GM19324 (cell line): Measurements from ENCODE around the gene CNKSR1.

Source experiments
- ATAC-seq: cut with Tn5 transposase; IDR thresholded peaks from one replicate; pipeline ENCODE4 v1.9.1; 2021; ENCODE audit warnings: mild to moderate bottlenecking, moderate library complexity; ENCODE audit not compliant: unreplicated experiment, low FRiP score

The CNKSR1 gene

DNA sequence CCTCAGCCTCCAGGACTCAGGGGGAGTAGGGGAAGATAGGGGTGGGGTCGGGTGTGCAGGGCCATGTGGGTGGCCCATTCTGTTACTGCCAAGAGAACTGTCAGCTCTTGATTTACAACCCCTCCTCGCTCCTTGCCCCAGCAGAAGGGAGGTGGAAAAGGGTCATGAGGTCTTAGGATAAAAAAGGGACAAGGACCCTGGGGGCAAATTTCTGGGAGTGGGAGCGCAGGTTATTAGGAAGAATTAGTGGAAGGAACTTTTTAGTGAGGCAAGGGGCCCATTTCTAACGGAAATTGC, 17.6 kb upstream of the CNKSR1 start:
- ATAC-seq: no peak

DNA sequence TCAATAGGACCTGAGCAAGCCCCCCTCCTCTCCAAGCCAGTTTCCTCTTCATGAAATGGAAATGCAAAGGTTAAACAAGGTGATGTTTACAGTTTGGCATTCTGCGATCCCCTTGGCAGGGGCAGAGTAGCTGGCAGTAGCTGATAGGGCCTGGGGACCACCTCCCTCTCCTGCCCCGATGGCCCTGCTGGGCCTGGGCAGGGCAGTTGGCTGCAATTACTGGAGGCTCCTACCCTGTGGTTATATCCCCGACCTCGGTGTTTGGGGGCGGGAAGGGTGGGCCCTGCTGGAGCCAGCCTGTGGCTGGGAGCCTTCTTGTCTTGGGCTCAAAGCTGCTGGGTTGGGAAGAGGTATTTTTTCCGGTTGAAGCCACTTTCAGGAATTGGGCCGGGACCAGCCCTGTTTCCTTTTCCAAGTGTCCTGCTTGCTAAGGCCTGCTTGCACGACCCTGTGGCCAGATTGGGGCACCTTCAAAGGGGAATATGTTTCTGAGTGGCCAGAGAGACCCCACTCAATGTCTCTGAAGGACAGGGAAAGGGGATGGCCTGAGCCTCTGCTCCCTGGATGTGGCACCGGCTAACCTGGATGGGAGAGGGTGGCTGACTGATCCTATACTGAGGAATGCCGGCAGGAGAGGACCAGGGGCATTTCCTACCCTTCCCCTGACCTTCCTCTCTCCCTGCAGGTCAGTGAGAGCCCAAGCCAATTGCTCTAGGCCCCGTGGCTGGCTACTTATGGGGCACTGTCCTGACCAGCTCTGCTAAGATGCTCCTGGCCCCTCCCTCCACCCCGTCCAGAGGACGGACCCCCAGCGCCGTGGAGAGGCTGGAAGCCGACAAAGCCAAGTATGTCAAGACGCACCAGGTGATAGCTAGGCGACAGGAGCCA, 16.5 kb upstream of the CNKSR1 start:
- no peak for ATAC-seq

DNA sequence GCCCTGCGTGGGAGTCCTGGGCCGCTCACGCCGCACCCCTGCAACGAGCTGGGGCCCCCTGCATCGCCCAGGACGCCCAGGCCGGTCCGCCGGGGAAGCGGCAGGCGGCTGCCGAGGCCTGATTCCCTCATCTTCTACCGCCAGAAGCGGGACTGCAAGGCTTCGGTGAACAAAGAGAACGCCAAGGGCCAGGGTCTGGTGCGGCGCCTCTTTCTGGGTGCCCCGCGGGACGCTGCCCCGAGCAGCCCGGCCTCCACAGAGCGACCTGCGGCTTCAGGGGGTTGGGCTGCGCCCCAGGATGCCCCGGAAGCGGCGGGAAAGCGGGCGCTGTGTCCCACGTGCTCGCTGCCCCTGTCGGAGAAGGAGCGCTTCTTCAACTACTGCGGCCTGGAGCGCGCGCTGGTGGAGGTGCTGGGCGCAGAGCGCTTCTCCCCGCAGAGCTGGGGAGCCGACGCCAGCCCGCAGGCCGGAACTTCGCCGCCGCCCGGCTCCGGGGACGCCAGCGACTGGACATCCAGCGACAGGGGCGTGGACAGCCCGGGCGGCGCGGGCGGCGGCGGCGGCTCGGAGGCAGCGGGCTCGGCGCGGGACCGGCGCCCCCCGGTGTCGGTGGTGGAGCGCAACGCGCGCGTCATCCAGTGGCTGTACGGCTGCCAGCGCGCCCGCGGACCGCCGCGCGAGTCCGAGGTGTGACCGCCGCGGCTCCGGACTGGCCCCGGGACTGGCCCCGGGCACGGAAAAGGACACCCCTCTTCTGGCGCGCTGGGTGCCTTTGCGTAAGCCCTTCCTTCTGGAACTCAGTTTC, 15.7 kb upstream of the CNKSR1 start:
- no peak for ATAC-seq

DNA sequence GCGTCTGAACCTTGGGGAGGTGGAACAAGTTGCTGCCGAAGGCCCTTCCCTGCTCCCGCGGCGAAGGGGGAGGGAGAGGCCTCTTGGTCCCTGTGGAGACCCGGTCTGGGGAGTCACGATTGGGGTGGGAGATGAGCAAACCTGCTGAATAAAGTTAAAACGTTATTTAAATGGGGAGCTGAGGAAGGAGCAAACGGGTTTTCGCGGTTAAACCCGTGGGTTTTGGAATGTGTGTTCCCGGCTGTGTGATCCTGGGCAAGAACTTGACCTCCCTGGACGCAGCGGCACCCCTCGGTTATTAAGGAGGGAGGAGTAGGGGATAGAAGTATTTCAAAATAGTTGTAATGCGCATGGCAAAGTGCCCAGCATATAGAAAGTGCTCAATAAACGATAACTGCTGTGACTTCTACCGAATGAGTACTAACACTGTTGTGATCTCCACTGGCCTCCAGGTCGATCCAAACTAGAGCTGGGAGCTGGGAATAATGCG, 15.0 kb upstream of the CNKSR1 start:
- ATAC-seq: no peak

DNA sequence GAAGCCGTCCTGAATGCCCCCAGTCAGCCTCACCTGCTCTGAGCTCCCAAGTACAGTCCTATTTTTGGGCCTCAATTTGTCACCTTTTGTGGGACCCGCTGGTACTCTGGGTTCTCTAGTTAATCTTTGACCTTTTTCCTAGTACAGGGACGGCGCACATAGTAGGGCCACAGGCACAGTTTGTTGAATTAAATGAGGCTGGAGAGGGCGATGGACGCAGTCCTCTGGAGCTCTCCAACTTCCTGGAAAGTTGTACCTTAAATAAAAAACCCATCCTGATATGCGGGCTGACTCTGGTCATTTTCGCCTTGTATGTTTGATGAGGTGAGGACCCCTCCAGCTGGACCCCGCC, 13.6 kb upstream of the CNKSR1 start:
- ATAC-seq: no peak

DNA sequence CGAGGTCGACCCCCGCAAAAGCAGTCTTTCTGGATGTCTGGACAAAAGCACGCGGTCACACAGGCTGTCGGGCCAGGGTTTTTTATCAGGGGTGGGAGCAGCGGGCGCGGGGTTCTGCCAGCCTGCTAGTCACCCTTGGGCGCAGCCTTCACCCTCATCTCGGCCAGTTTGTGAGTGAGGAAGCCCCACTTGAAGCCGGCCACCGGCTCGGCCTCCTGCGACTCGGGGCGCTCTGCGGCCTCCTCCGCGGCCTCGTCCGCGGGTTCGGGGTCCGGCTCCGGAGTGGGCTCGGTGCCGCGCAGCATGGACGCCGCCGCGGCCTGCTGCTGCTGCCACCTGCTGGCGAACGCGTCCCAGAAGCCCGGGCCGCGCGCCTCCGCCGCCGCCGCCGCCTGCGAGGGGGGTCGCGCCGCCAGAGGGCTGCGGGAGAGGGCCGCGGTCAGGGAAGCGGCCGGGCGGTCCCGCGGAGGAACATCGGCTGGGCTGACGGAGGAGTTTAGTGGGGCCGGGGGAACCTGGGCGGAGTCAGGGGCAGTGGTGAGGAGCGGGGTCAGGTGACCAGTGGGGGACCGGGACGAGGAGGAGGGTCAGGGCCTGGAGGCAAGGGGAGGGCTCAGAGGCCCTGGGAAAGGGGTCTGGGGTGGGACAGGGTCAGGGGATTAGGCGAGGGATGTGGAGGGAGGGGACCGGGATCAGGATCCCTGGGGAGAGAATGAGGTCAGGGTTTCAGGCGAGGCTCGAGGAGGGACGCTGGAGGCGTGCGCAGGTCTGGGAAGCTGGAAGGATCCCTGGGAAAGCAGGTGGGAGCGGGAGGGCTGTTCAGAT, 13.0 kb upstream of the CNKSR1 start:
- no peak for ATAC-seq

DNA sequence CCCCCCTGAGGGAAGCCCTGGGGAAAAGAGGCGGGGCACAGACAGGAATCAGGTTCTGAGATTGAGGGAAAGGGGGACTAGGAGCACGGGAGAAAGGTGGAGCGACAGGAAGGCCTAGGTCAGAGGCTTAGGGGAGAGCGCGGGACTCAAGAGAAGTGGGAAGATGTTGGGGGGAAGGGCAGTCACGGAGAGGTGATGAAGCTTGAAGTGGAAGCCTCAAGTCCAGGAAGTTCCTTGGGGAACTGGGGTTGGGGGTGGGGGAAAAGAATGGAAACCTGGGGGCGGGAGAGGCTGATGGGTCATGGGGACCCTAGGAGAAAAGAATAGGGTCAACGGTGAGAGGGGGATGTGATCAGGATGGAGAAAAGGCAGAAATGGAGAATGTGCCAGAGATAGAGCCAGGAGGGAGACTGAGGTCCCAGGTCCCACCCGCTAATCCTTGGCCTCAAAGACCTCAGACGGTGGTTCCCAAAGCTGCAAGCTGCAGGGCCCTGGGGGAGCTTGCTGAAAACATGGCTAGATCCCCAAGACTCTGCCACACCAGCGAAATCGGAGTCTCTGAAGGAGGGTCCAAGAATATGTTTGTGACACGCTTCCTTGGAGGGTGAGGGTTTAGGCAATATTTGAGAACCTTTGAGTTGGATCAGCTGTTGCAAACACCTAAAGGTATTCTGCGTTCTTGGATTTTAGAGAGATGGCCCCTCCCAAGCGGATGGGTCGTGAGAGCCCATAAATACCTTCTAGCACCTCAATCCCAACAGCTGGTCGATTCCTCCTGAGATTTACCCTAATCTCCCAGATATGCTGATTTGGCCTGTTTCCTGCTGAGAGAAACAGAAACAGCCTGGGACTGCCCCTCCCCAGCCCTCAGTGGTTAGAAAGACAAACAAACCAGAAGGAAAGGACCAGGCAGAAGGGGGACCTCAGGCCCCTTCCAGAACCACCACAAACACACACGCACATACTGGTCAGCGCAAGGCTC, 12.1 kb upstream of the CNKSR1 start:
- no peak for ATAC-seq

DNA sequence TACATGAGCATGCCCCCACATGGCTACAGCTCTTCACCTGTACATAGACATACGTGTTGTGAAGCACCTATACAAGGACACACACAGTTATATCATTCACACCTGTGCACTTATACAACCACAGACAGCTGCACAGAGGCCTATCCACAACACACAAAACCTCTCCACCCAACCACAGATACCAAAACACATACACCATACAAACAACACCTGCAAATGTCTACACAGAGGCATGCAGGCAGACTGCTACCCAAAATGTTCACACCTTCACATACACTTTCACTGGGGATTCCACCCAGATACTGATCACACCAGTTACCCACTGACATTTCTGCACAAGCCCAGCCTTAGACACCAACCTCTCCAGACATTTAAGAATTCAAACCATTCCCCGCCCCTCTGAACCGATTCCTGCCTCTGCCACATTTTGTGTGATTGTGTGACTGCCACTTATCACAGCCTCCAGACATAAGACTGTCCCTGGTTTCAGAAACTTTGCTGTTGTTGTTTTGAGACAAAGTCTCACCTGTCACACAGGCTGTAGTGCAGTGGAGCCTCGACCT, 10.5 kb upstream of the CNKSR1 start:
- no peak for ATAC-seq

DNA sequence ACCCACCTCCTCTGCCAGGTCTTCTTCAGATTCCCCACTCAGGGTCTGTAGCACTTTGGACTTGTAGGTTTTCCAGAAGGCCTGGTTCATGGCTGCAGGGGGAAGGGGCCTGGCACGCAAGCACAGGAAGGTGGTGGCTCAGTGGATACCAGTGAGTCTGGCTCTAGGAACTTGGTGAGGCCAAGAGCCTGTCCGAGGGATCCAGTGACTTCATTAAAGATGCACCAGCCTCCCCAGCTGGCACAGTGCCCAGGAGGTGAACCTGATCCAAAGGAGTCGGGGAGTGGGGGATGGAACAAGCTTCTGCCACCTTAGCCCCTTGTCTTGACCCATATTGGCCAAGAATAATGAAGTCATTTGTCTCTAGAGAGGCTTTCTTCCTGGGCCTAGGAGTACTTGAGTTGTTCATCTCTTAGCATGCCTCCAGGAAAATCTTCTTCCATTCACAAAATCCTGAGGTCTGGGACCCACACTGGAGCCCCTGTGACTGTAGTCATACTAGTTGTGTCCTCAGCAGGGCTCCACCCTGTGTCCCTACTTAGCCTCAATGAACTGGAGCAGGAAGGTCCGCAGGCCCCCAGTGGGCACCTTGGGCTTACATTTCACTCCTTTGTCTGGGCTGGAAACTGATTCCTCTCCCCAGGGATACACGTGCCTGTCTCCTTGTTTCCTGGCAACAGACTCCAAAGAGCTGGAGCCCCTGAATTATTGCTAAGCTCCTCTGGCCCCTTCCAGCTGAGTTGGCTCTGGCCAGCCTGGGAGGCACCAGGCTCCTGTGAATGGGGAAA, 8.7 kb upstream of the CNKSR1 start, which contains the start of gene C1orf232:
Gene C1orf232 (minus strand): TSS at position 554 of the 788 bp plus-strand sequence. CDS start 464 bp downstream, at position 90.
- no peak for ATAC-seq

DNA sequence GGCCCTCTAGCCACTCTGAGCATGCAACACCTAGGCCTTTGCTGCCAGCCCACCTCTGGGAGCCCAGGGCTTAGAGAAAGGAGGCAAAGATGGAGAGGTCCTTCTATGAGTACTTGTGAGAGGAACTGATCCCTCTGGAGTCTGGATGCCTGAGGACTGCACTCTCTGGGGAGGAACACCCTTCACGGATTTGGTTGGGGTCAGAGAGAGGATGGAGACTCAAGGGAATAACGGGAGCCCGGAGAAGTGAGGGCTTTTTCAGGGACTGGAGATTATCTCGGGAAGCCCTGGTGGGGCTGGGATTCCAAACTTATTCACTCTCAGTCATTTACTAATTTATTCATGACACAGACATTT, 8.1 kb upstream of the CNKSR1 start:
- ATAC-seq: no peak

DNA sequence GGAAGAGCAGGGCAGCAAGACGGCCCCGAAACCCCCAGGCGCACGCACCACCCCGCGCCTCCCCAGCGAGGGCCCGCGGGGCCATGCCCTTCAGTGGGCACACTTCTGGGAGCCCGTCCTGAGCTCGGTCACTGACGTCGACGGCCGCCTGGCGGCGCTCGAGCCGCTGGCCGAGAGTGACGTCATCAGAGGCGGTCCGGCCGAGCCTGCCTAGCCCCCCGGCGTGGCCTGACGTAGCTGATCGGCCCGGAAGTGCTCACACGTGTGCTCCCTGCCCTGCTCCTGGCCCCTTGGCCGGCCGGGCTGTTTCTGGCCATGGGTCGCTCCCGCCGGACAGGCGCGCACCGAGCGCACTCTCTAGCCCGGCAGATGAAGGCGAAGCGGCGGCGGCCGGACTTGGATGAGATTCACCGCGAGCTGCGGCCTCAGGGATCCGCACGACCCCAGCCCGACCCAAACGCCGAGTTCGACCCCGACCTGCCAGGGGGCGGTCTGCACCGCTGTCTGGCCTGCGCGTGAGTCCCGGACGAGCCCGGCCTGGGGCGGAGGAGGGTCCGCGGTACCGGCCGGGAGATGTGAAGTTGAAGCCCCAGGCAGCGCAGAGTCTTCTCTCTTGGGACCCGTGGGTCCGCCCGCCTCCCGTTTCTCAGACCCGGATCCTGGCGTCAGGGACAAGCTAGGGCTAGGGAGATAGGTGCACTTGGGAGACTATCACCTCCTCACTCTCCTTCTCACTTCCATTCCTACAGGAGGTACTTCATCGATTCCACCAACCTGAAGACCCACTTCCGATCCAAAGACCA, 7.4 kb upstream of the CNKSR1 start, which contains the start of gene ZNF593:
Gene ZNF593 (plus strand): TSS at position 240 of the 803 bp plus-strand sequence. CDS start 76 bp downstream, at position 316.
- peak; percentile 88 for ATAC-seq

DNA sequence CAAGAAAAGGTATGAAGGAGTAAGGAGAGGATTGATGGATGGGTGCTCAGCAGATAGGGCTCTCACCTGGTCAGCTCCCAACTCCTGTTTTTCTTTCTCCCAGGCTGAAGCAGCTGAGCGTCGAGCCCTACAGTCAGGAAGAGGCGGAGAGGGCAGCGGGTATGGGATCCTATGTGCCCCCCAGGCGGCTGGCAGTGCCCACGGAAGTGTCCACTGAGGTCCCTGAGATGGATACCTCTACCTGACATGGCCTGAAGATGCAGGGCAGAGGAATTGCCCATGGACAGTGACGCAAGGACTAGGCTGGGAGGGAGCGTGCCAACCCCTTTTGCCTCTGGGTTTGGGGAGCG, 6.8 kb upstream of the CNKSR1 start:
- ATAC-seq: no peak

DNA sequence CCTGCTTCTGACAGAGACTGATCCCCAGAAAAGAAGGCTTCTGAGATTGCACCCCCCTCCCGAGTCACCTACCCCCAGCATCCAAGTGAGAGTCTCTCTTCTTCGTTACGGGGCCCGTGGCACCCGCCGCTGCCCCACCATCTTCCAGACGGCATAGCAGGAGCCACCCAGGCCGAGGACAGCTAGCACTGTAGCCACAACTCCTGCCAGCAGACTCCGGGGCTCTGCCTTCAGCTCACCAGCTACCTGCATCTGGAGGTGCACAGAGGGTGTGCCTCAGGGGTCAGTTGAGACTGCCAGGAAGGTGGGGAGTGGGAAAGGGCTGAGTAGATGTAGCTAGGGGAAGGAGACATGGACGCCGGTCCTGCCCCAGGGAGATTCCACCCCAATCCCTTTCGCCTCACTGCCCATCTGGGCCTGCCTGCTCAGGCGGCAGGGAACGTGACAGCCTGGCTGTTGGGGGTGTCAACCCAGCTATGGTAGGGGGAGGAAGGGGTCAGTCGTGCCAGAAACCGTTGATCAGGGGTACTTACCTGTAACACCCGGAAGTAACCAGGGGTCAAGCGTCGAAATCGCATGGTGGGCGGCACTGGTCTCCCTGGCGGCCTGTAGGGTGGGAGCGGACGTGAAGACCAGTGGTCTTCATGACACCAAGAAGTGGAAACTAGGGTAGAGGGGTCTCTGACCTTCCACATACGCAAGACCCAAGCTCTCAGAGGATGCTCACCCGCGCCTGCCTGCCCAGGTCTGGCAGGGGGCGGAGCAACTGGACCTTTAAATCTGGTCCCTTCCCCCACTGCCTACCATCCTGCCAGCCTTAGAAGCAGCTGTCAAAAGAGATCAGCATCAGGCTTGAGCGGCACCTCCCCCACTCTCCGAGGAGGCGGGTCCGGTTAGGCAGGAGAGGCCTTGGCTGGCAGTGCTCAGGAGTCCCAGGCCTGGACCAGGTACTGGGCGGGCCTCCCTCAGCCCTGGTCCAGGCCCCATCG, 5.9 kb upstream of the CNKSR1 start, which contains the start of gene ZNF593OS:
Gene ZNF593OS (minus strand): TSS at position 749 of the 989 bp plus-strand sequence. CDS start 171 bp downstream, at position 578.
- ATAC-seq: no peak

DNA sequence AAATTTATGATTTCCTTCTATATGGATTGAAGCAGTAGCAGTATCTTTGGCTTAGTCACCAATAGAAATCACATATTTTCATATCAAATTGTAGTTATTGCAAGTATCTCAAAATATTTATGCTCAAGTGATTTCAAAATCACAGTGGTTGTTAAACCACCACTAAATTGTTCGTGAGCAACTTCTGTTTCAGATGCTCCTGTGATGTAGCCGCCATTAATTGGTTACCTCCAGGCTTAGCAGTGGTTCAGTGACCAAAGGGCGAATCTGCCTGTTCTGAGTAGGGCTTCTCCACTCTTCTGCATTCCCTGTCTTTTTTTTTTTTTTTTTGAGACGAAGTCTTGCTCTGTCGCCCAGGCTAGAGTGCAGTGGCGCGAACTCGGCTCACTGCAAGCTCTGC, 1.9 kb upstream of the CNKSR1 start:
- ATAC-seq: no peak

DNA sequence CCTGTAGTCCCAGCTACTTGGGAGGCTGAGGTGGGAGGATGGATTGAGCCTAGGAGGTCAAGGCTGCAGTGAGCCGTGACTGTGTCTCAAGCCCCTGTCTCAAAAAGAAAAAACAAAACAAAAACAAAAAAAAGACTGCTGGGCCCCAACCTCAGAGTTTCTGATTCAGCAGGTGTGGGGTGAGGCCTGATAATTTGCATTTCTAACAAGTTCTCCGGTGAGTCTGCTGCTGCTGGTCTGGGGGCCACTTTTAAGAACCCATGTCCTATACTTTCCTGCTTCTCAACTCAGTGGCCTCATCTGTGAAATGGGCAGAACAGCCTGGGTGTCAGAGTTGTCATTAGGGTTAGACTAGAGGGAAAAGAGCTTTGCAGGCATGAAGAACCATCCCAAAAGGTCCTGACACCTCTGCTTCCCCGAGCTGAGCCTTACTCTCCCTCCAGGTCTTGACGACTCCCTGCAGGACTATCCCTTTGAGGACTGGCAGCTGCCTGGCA, 2.8 kb downstream of the CNKSR1 start:
- no peak for ATAC-seq
